GM12874 (cell line): ENCODE data around the gene PTBP1.

ENCODE experiments used
- CTCF ChIP-seq: IDR thresholded peaks from 2 replicates; pipeline ENCODE4 v1.5.1; 2011; ENCODE audit warnings: low read depth, mild to moderate bottlenecking, control low read depth, low read length, moderate library complexity; ENCODE audit not compliant: insufficient read depth

Gene PTBP1

GRCh38 chr19:764301-764700 is 33.0 kb upstream of the PTBP1 start:
- TF ChIP-seq CTCF = no peak

- TF ChIP-seq CTCF = no peak
Measured at GRCh38 chr19:765179-765738, 32.0 kb upstream of the PTBP1 start.

GRCh38 chr19:768424-768823 is 28.8 kb upstream of the PTBP1 start:
- no peak for TF ChIP-seq CTCF

- TF ChIP-seq CTCF = no peak
Measured at GRCh38 chr19:769616-770015, 27.6 kb upstream of the PTBP1 start.

- peak; percentile 63 for TF ChIP-seq CTCF
Measured at GRCh38 chr19:771332-771785, 25.9 kb upstream of the PTBP1 start.

- no peak for TF ChIP-seq CTCF
Measured at GRCh38 chr19:772063-772462, 25.2 kb upstream of the PTBP1 start.

- TF ChIP-seq CTCF = no peak
Measured at GRCh38 chr19:772730-773436, 24.4 kb upstream of the PTBP1 start.
